Adipocyte (in vitro differentiated cells): ENCODE results near the gene AVPR1A.
A peak's percentile ranks its signal among the peaks of the same experiment; 100 is the strongest.

Experiments
- DNase-seq: peaks from one replicate; pipeline ENCODE4 v3.0.0-alpha.2; 2015; ENCODE audit warnings: low read depth
- H3K27me3 ChIP-seq: replicated peaks from 2 replicates; pipeline ENCODE4 v1.7.0; 2013; ENCODE audit warnings: mild to moderate bottlenecking, low read length, moderate library complexity; ENCODE audit not compliant: control insufficient read depth, insufficient read depth
- H3K36me3 ChIP-seq: 2 replicates; pipeline ENCODE4 v1.7.0; 2013; ENCODE audit warnings: low read length, mild to moderate bottlenecking, moderate library complexity; ENCODE audit not compliant: control insufficient read depth, insufficient read depth, severe bottlenecking
- H3K4me1 ChIP-seq: 2 replicates; pipeline ENCODE4 v1.7.0; 2013; ENCODE audit warnings: mild to moderate bottlenecking, low read length, moderate library complexity; ENCODE audit not compliant: control insufficient read depth, insufficient read depth
- H3K4me3 ChIP-seq: 2 replicates; pipeline ENCODE4 v1.7.0; 2013; ENCODE audit warnings: mild to moderate bottlenecking, low read length, moderate library complexity
- H3K9ac ChIP-seq: 2 replicates; pipeline ENCODE4 v1.7.0; 2013; ENCODE audit warnings: mild to moderate bottlenecking, low read length, moderate library complexity
- H3K9me3 ChIP-seq: 2 replicates; pipeline ENCODE4 v1.7.0; 2013; ENCODE audit warnings: mild to moderate bottlenecking, low read length, moderate library complexity; ENCODE audit not compliant: control insufficient read depth

Gene AVPR1A

GRCh38 chr12:63149909-63150712, 890 bp downstream of the AVPR1A start:
- peaks cover 25% of the 10 kb centered on the region for H3K27me3 ChIP-seq
- H3K4me1 ChIP-seq, result peaks cover 15% of the 10 kb centered on the region
- peak overlapping the region; percentile 83 for H3K9ac ChIP-seq
- H3K36me3 ChIP-seq, result peaks cover 7% of the 10 kb centered on the region
- H3K9me3 ChIP-seq, result peaks cover 3% of the 10 kb centered on the region
- no peak for DNase-seq
- H3K4me3 ChIP-seq, result peak overlapping the region; percentile 85

- peaks cover 14% of the 10 kb centered on the region for H3K36me3 ChIP-seq
Measured at GRCh38 chr12:63144556-63144955, 6.4 kb downstream of the AVPR1A start.

GRCh38 chr12:63138488-63138887, 12.5 kb downstream of the AVPR1A start:
- Histone ChIP-seq H3K9me3 (no peaks in the 10 kb centered on the region), H3K4me1 (peaks cover 8% of the 10 kb centered on the region), H3K36me3 (no peaks in the 10 kb centered on the region), H3K4me3 (no peak overlapping the region), H3K27me3 (no peaks in the 10 kb centered on the region), H3K9ac (no peak overlapping the region)
- no peak for DNase-seq

More at GRCh38 chr12:63144556-63144955, 6.4 kb downstream of the AVPR1A start:
- no peaks in the 10 kb centered on the region for H3K9me3 ChIP-seq
- DNase-seq, result no peak
- peaks cover 12% of the 10 kb centered on the region for H3K4me1 ChIP-seq
- peaks cover 10% of the 10 kb centered on the region for H3K27me3 ChIP-seq
- no peak overlapping the region for H3K4me3 ChIP-seq
- no peak overlapping the region for H3K9ac ChIP-seq

GRCh38 chr12:63133981-63134380, 17.0 kb downstream of the AVPR1A start:
- Histone ChIP-seq H3K27me3 (peaks cover 3% of the 10 kb centered on the region), H3K9me3 (no peaks in the 10 kb centered on the region), H3K9ac (no peak overlapping the region), H3K36me3 (no peaks in the 10 kb centered on the region), H3K4me1 (peaks cover 8% of the 10 kb centered on the region), H3K4me3 (no peak overlapping the region)
- no peak for DNase-seq

GRCh38 chr12:63132201-63132600, 18.8 kb downstream of the AVPR1A start:
- H3K9ac ChIP-seq, result no peak overlapping the region
- no peaks in the 10 kb centered on the region for H3K9me3 ChIP-seq
- peaks cover 5% of the 10 kb centered on the region for H3K27me3 ChIP-seq
- H3K36me3 ChIP-seq, result no peaks in the 10 kb centered on the region
- no peak overlapping the region for H3K4me3 ChIP-seq
- peaks cover 8% of the 10 kb centered on the region for H3K4me1 ChIP-seq
- no peak for DNase-seq

- H3K36me3 ChIP-seq, result no peaks in the 10 kb centered on the region
- no peak overlapping the region for H3K9ac ChIP-seq
- H3K27me3 ChIP-seq, result peaks cover 5% of the 10 kb centered on the region
- DNase-seq, result no peak
- peaks cover 15% of the 10 kb centered on the region for H3K4me1 ChIP-seq
- H3K4me3 ChIP-seq, result no peak overlapping the region
- H3K9me3 ChIP-seq, result no peaks in the 10 kb centered on the region
Measured at GRCh38 chr12:63129927-63130326, 21.1 kb downstream of the AVPR1A start.

GRCh38 chr12:63124778-63125177, 26.2 kb downstream of the AVPR1A start:
- H3K27me3 ChIP-seq, result peaks cover 5% of the 10 kb centered on the region
- H3K9me3 ChIP-seq, result no peaks in the 10 kb centered on the region
- DNase-seq, result peak; percentile 39
- no peaks in the 10 kb centered on the region for H3K36me3 ChIP-seq
- peaks cover 14% of the 10 kb centered on the region for H3K4me1 ChIP-seq
- H3K9ac ChIP-seq, result no peak overlapping the region
- no peak overlapping the region for H3K4me3 ChIP-seq

- Histone ChIP-seq H3K27me3 (peaks cover 4% of the 10 kb centered on the region), H3K9me3 (no peaks in the 10 kb centered on the region)
- peak; percentile 73 for DNase-seq
Measured at GRCh38 chr12:63103494-63104131, 47.4 kb downstream of the AVPR1A start.

GRCh38 chr12:63101920-63102319, 49.1 kb downstream of the AVPR1A start:
- no peak overlapping the region for H3K9ac ChIP-seq
- H3K36me3 ChIP-seq, result no peaks in the 10 kb centered on the region
- peak; percentile 3 for DNase-seq
- no peaks in the 10 kb centered on the region for H3K4me1 ChIP-seq
- no peaks in the 10 kb centered on the region for H3K9me3 ChIP-seq
- no peak overlapping the region for H3K4me3 ChIP-seq
- H3K27me3 ChIP-seq, result peaks cover 12% of the 10 kb centered on the region

More at GRCh38 chr12:63103494-63104131, 47.4 kb downstream of the AVPR1A start:
- Histone ChIP-seq H3K4me3 (no peak overlapping the region), H3K4me1 (no peaks in the 10 kb centered on the region), H3K36me3 (no peaks in the 10 kb centered on the region), H3K9ac (no peak overlapping the region)

GRCh38 chr12:63098851-63099250, 52.1 kb downstream of the AVPR1A start:
- H3K4me3 ChIP-seq, result no peak overlapping the region
- DNase-seq, result peak; percentile 4
- H3K4me1 ChIP-seq, result no peaks in the 10 kb centered on the region
- no peak overlapping the region for H3K9ac ChIP-seq
- no peaks in the 10 kb centered on the region for H3K9me3 ChIP-seq
- peaks cover 24% of the 10 kb centered on the region for H3K27me3 ChIP-seq
- no peaks in the 10 kb centered on the region for H3K36me3 ChIP-seq

- DNase-seq, result no peak
- peaks cover 24% of the 10 kb centered on the region for H3K27me3 ChIP-seq
- H3K9ac ChIP-seq, result no peak overlapping the region
- H3K4me1 ChIP-seq, result no peaks in the 10 kb centered on the region
- H3K36me3 ChIP-seq, result no peaks in the 10 kb centered on the region
- no peak overlapping the region for H3K4me3 ChIP-seq
- no peaks in the 10 kb centered on the region for H3K9me3 ChIP-seq
Measured at GRCh38 chr12:63095369-63095980, 55.5 kb downstream of the AVPR1A start.
